GM18502 (cell line): ENCODE results near the gene LRTM1.

Experiments
- ATAC-seq: cut with Tn5 transposase; IDR thresholded peaks from one replicate; pipeline ENCODE4 v1.9.1; 2021; ENCODE audit warnings: mild to moderate bottlenecking; ENCODE audit not compliant: unreplicated experiment, poor library complexity

LRTM1 gene

DNA sequence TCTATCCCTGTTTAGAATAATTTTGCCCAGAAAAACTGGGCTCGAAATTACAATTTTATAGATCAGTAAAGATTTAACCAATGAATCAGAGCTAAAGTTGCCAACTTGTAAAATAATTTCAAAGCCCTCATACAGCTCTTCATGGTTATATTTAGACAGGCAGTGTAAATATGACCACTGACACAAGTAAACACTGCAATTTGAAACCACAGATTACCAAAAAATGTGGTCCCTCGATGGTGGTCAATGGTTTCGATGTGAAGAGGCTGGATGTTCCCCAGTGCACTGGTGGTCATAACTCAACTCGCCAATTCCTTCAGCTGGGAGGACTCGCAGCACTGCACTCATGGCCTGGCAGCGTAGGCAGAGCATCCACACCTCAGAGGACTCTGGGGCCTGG lies 28.6 kb downstream of the LRTM1 start:
- ATAC-seq, result no peak

DNA sequence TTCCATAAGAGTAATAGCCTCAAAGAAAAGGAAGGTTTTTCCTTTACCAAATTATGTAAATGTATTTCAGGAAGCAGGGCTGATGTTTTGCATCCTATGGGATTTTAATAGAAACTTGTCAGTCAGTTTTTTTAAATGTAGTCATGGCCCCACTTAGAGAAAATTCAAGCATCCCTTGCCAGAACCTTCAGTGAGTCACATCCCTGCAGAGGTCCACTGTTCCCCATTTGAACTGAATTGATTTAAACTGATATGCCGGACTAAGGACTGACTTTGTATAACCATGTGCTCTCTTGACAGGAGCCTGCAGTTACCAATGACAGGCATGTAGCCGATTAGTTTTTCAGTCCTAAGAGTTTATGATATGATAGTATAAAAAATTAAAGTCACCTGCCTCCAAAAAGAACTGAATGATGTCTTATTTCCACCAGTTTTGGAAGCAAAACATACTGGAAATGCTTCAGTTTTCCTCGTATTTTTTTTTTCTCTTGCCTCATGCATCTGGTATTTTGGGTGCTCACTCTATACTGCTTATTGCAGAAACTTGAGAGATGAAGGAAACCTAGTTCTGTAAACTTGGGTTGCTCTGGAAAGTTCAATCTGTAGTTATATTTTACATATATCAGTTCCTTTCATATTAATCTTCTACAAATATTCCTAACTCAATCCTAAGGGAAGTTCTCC lies 30.7 kb downstream of the LRTM1 start:
- no peak for ATAC-seq

DNA sequence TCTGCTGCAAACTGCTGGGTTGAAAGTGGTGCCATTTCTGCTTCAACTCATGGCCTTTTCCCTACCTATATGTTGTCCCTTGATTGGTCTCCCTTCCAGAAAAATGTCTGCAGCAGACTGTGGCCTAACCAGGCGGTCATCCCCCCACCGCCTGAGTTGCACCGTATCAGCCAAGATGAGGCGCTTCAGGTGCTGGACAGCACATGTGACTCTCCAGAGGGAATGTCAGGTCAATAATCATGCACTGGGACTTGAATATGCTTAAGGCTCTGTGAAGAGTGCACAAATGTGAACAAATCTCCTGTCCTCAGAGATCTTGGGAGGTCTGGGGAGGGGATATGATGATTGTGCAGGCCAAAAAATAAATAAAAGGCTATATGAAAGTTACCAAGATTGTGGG lies 32.2 kb downstream of the LRTM1 start:
- ATAC-seq, result no peak

DNA sequence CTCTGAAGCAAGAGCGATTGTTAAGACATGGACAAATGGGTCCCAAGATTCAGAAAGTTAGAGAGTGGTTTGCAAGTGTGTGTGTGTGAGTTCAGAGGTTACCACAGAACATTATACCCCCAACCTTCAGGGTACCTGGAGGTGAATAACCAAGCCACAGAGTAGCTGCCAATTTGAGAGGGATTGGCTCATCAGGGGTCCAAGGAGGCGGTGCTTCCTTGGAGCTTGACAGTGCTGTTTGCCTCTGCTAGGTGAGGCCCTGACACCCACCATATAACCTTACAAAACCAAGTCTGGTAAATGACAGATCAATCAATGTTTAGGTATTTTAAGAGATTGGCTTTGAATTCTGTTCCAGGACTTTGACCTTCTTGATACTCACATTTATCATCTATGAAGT lies 35.7 kb downstream of the LRTM1 start:
- ATAC-seq, result no peak

DNA sequence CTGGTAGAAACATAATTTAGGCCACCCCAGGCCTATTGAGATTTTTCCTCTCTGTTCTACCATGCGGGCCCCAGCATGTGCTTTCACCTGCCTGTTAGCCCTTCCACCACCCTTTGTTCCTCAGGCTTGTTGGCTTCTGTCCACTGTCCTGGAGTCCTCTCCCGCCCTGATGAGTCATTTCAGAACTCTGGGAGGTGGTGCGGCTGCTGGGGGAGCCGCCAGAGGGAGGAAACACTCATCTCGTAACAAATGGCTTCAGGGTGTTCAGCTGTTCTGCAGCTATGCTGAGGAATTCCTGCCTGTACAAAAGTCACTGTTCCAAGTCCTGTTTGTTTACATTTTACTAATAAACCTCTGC lies 36.3 kb downstream of the LRTM1 start:
- no peak for ATAC-seq

DNA sequence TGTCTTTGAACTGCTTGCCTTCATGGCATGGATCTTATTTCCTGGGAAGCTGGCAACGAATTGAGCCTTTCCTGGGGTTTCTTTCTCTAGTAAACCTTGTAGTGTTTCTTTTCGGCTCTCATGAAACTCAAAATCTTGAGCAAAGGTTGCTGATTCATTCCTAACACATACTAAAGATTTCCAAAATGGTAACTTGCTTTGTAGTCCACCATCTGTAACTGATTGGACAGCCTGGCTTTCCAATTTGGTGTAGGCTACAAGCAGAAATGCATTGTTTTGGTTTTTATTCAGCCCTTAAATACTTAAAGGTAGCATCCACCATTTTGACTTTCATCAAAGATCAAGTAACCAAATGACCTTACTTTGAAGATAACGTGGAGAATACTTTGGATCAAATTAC lies 38.1 kb downstream of the LRTM1 start:
- ATAC-seq, result no peak

DNA sequence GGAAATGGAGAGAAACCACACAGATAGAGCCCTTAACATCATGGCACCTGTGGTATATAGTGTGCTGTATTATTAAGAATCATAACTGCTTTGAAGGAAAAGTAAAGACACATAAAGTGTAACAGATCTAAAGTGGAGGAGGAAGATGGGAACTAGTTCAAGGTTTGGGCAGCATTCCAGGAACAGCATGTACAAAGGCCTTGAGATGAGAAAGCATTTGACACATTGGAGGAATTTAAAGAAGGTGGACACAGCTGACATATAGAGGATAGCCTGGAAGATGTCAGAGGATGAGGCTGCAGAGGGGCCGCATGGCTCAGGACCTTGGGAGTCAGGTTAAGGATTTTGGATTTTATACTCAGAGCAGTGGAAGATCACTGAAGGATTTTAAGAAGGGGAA lies 39.0 kb downstream of the LRTM1 start:
- no peak for ATAC-seq

DNA sequence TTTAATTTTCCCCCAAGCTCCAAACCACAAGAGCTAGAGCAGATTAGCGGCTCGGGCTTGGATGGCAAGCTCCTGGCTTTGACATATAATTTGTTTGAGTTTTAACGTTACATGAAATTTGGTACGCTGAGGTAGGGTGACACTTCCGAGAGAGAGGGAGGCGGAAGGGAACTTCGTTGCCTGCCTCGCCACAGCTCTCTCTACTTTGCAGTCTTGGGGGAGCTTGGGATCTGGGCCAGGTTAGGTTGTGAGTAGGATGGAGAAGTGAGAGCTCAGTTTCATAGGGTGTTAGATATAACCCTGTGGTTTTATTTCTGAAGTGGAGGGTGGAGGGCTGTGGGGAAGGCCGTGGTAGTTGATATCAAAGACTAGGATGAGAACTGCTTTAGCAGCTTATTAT lies 39.7 kb downstream of the LRTM1 start:
- ATAC-seq, result no peak

DNA sequence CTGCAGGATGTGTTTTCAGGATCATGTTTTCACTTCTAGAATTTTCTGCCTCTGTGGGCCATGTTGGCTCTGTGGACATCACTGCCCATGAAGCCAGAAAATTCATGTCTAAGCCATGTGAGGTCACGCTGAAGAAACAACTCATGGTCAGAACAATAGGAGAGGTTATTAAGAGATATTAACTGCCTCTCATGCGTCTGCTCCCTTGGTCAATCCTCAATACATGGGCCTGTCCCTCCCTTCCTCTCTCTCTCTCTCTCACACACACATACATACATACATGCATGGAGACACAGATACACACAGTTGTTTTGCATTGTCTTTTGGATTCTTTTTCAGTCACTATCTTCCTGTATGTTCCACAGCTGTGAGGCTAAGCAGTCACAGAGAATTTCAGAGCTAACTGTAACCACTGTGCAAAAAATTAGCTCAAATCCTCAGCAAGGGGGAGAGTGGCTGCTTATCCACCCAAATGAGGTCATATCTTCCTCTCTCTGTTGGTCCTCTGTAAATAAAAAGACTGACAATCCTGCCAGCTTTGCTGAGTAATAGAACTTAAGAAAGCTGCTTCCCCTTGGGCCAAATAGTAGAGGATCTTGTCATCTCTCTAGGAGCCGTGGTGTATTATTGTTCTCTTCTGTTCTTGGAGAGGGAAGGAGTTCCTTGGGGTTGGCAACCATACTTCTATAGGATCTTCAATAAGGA lies 45.6 kb downstream of the LRTM1 start:
- no peak for ATAC-seq

DNA sequence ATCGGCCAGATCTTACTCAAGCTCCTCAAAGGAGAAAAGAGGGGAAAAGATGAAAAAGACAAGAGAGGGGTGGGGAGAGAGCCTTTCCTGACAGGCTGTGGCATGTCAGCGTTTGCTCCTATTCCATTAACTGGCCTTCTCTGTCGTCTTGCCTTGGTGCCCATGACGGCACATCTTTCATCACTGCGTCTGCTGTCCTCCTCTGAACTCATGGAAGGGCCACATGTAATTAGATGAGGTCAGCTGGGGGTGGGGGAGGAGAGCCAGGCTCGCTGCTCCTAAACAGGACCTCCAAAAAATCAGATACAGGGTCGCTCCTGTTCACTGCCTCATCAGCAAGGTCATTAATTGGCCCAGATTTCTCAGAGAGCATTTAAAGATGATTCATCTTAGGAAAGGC lies 49.7 kb downstream of the LRTM1 start:
- no peak for ATAC-seq

DNA sequence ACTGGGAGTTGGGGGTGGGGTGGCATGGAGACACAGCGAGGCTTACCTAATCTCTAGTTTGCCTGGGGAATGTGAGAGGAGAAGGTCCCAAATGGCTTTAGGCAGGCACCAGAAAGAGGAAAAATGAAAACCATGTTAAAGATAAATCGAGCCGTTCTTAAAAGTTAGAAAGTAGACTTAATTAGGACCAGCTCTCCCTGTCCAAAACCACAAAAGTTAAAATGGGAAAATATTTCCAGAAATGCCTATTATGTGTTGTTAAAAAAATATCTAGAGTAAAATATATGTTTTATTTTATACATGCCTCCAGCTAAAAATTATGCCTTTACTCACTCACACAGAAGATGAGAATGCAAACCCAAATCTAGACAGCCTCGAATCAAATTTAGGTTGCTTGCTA lies 50.1 kb downstream of the LRTM1 start:
- no peak for ATAC-seq

DNA sequence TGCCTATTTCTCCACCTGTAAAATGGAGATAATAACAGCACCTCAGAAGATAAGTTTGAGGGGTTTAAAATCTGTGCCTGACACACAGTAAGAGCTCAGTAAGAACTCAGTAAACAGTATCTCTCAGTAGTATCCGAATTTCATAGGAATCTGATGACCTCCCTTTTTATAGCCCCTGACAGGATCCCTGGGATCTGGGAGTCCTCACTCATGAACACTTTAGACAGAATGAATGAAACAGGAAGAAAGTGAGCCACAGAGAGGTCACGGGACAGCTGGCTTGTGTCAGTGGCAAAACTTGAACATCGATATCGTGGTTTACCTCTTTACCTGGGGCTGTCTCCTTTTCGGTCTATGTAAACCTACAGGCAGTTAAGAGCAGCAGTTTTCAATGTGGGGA lies 51.2 kb downstream of the LRTM1 start:
- no peak for ATAC-seq

DNA sequence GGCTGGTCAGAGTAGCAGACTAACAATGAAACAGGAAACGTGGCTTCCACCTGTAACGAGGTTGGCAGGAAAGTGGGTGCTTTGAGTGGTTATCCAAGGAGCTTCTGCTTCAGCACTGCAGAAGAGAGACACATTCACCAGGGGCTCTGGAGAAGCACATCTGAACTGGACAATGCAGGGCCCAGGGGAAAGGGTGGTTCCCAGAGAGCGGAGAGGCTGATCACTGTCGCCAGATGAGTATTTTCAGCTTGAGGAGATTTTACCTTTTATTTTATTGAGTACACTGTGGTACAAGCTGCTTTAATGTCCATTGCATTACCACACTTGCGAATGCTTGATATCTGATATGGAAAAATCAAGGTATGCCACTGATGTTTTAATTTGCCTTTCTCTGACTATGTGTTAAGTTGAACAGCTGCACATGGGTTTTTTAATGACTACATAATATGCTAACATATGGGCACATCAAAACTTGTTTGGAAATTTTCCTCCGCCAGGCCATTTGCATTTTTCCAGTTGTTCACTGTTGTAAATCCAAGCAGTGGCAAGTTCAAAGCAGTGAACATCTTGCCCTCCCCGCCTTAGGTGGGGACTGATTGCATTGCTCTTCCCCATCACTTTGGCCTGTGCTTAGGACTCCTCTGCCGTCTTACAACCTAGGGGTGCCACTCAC lies 52.1 kb downstream of the LRTM1 start:
- ATAC-seq, result no peak

DNA sequence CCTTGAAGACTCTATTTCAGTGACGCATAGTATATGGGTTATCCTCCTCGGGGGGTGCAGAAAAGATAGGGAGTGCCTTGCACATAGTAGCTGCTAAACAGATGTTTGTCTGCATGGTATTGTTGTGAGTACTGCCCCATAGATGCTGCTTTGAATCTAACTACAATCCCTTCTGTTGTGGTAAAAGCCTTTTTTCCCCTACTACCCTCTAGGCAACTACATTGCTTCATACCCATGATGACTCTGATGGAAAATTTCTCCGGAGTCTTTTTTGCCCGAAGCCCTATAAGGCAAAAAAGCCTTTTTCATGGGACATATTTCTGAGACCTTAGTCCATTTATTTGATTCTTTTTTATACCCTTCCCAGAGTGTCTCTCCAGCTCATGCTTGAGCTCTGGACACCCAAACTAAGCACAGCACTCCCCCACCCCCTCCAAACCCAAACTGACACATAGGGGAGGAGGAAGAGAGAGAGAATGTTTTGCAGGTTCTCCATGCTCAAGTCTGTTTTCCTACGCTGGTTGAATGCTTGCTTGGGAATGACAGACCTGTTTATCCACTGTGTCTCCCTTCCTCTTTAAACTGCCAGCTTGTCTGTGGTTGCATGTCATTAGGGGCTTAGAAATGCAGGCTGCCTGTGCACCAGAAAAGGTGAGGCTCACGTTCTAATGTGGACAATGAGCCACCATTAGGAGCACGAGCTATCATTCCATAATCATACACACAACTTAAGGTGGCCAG lies 52.9 kb downstream of the LRTM1 start:
- no peak for ATAC-seq

DNA sequence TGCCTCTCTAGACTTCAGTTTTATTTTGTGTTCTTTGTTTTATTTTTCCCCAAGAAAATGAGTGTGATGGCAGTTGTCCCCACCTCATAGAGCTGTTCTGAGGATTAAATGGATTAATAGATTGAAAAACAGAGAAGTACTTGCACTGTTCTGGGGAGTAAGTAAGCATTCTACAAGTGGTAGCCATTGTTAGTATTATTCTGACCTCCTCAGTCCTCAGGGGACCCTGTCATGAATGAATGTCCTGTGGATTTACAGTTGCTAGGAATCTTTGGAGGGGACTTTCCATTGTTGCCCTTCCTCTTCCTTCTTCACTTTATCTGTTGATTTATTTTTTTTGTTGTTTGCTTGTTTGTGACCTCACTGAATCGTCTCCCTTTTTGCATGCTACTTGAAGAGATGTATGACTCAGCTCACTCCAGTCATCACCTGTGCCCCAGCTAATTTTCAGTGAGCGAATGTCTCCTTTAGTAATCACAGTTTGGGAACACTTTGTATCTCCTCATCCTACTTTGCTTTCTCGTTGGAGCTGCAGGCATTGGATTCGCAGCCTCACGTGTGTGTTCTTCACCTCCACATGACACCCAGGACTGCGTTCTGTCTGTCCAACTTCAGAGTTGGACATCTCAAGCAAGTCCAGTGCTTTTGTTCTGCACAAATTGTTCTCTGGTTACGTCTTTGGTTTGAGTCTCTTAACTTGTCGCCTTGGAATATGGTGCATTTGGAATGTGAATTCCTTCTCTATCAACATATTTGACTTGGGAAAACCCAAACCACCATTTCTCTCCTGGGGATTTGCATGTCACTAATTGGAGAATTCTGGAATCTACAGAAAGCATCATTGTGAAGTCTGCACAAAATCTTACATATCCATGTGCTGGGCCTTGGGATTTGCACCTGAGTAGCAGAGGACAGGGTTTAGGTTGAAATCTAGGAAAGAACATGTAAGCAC lies 54.5 kb downstream of the LRTM1 start:
- no peak for ATAC-seq

DNA sequence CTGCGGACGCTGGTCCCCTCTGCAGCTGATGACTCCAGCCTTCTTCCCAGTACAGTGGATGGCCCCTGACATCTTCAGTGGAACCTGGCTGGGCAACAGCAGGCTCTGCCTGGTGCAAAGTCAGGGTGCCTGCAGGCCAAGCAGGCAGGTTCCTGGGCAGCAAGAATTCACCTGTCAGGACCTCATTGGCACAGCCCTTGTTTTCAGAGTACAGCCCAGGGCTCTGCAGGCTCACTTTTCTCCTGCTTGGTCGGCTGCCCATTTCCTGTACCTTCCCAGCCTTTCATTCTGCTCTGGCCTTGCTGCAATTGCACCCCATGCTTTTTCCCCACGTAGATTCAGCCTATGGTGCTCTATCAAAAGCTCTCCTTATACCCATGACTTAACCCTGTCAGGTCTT lies 56.0 kb downstream of the LRTM1 start:
- no peak for ATAC-seq

DNA sequence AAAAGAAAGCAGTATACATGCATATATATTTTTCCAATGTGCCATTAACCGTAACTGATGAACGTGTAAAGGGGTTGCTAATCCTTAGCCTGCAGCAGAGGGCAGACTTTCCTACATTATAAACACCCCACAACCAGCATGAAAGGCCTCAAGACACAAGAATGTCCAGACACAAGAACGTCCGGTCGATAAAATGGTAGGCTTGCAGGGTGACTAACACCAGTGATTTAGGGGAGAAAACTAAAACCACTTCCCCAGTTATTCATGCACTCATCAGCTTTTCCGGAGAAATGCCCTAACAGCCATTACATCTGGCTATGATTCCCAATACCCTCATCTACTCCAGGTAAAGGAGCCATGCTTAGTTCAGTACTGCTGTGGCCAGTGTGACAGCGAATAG lies 57.4 kb downstream of the LRTM1 start:
- ATAC-seq, result no peak
